Measurements from ENCODE around the gene SSR2. TPM values are rescaled to one million over a fixed set of nuclear protein-coding genes. Genes with fewer than 3 reads are reported as not detected.

SSR2 gene
- total and polyA plus RNA-seq, 2 experiments from 2014 or later, result 136 to 291 TPM

- Mint-ChIP-seq H3K36me3 (ENCODE audit: low read depth) (peaks cover 8% of the 10 kb centered on the region), H3K27me3 (ENCODE audit: insufficient read depth, low read depth, poor library complexity) (peaks cover 18% of the 10 kb centered on the region), H3K4me3 (peak overlapping the region; percentile 34; the same call in 1 of the 3 replicates), H3K9me3 (no peaks in the 10 kb centered on the region; the same call in 1 of the 3 replicates), H3K4me1 (peaks cover 59% of the 10 kb centered on the region), H3K27ac (no peak overlapping the region)
- Histone ChIP-seq H3K9me2 (ENCODE audit: insufficient read depth) (no peaks in the 10 kb centered on the region), H3K4me3 (no peak overlapping the region), H3F3A (replicated peaks; ENCODE audit: low read depth) (peaks cover 16% of the 10 kb centered on the region), H3K4me1 (ENCODE audit: insufficient read depth) (peaks cover 48% of the 10 kb centered on the region), H3K27me3 (ENCODE audit: insufficient read depth) (no peaks in the 10 kb centered on the region), H4K20me1 (replicated peaks; ENCODE audit: insufficient read depth) (peaks cover 3% of the 10 kb centered on the region), H3K36me3 (ENCODE audit: insufficient read depth) (no peaks in the 10 kb centered on the region), H3K4me2 (0 out of 2 replicates have a peak overlapping the region, but pooled peaks have one; percentile 26), H3K79me2 (replicated peaks; ENCODE audit: insufficient read depth) (peaks cover 7% of the 10 kb centered on the region), H2AFZ (no peak overlapping the region), H3K27ac (ENCODE audit: low read depth) (no peak overlapping the region)
- no peak for DNase-seq (ENCODE audit: low spot score)
- TF ChIP-seq EZH2phosphoT487 (IDR thresholded peaks at IDR 0.05; ENCODE audit: unreplicated experiment), result no peak
- no peak for TF ChIP-seq ETS1 (IDR thresholded peaks at IDR 0.05)
- TF ChIP-seq CTCF (conservative IDR thresholded peaks at IDR 0.05; ENCODE audit: low read depth in 2 of 2), result no peak
- TF ChIP-seq POLR2AphosphoS5 (IDR thresholded peaks at IDR 0.05; ENCODE audit: low read depth), result no peak
- TF ChIP-seq REST (IDR thresholded peaks at IDR 0.05; ENCODE audit: unreplicated experiment), result no peak
- no peak for TF ChIP-seq ZNF462 (CRISPR knock-in tag; IDR thresholded peaks at IDR 0.05)
- ATAC-seq, result no peak
Measured at GRCh38 chr1:155982106-155982505, 38.6 kb downstream of the SSR2 start.
